ENCODE measurements around the gene DIDO1. TPM values are rescaled to one million over a fixed set of nuclear protein-coding genes. Genes with fewer than 3 reads are reported as not detected.
A peak's percentile ranks its signal among the peaks of the same experiment; 100 is the strongest.

DIDO1 gene
- total and polyA plus RNA-seq, 12 donors = 19.0 to 51.3 (median 37.3) TPM

- TF ChIP-seq POLR2A (IDR thresholded peaks at IDR 0.05) (no peak), CTCF (IDR thresholded peaks at IDR 0.05) (no peak)
- H3K4me3 ChIP-seq = no peak overlapping the region
- no peaks in the 10 kb centered on the region for H3K36me3 ChIP-seq (replicated peaks in 1 of 2)
- H3K27me3 ChIP-seq = no peaks in the 10 kb centered on the region
- intact Hi-C loops (cut with DNase I) = no loop called here
- 93 to 96% (median 95%) methylated on average over 19 of the region's 19 CpGs for WGBS, 4 donors
- no peak overlapping the region for H3K27ac ChIP-seq
- H3K9me3 ChIP-seq (replicated peaks in 1 of 3) = no peaks in the 10 kb centered on the region
- H3K4me1 ChIP-seq (replicated peaks in 1 of 2) = no peaks in the 10 kb centered on the region
- peak in 1 of 7 donors; percentile 10 for DNase-seq
These were observed 80.0 kb downstream of the DIDO1 start for GRCh38 chr20:62846166-62846890.

GRCh38 chr20:62845416-62846160 lies 80.7 kb downstream of the DIDO1 start:
- TF ChIP-seq POLR2A (IDR thresholded peaks at IDR 0.05) = no peak
- no peak for TF ChIP-seq CTCF (IDR thresholded peaks at IDR 0.05)
- intact Hi-C loops (cut with DNase I) = no loop called here

GRCh38 chr20:62844182-62844581 lies 82.1 kb downstream of the DIDO1 start:
- Histone ChIP-seq H3K9me3 (replicated peaks in 1 of 3) (no peaks in the 10 kb centered on the region), H3K36me3 (replicated peaks in 1 of 2) (no peaks in the 10 kb centered on the region), H3K27ac (no peak overlapping the region), H3K4me1 (replicated peaks in 1 of 2) (no peaks in the 10 kb centered on the region), H3K27me3 (no peaks in the 10 kb centered on the region), H3K4me3 (no peak overlapping the region)
- intact Hi-C loops (cut with DNase I) = no loop called here
- WGBS, 4 donors = 92 to 99% (median 97%) methylated on average over 7 of the region's 7 CpGs
- DNase-seq = no peak
- no peak for TF ChIP-seq POLR2A (IDR thresholded peaks at IDR 0.05)
- no peak for TF ChIP-seq CTCF (IDR thresholded peaks at IDR 0.05)

More at GRCh38 chr20:62845416-62846160, 80.7 kb downstream of the DIDO1 start:
- WGBS, 4 donors = 93 to 96% (median 95%) methylated on average over 16 of the region's 16 CpGs
- Histone ChIP-seq H3K9me3 (replicated peaks in 1 of 3) (no peaks in the 10 kb centered on the region), H3K27ac (no peak overlapping the region), H3K27me3 (no peaks in the 10 kb centered on the region), H3K4me1 (replicated peaks in 1 of 2) (no peaks in the 10 kb centered on the region), H3K36me3 (replicated peaks in 1 of 2) (no peaks in the 10 kb centered on the region), H3K4me3 (no peak overlapping the region)
- DNase-seq = no peak

- no peak overlapping the region for H3K4me3 ChIP-seq
- TF ChIP-seq POLR2A (IDR thresholded peaks at IDR 0.05) = no peak
- no peak for TF ChIP-seq CTCF (IDR thresholded peaks at IDR 0.05)
- H3K4me1 ChIP-seq (replicated peaks in 1 of 2) = no peaks in the 10 kb centered on the region
- intact Hi-C loops (cut with DNase I) = no loop called here
- no peaks in the 10 kb centered on the region for H3K9me3 ChIP-seq (replicated peaks in 1 of 3)
- H3K27ac ChIP-seq = no peak overlapping the region
- DNase-seq = no peak
- no peaks in the 10 kb centered on the region for H3K36me3 ChIP-seq (replicated peaks in 1 of 2)
- WGBS, 4 donors = 95 to 97% (median 95%) methylated on average over 10 of the region's 10 CpGs
- no peaks in the 10 kb centered on the region for H3K27me3 ChIP-seq
These were observed 82.6 kb downstream of the DIDO1 start for GRCh38 chr20:62843656-62844055.
